ENCODE results near the gene PLPP7.
A peak's percentile ranks its signal among the peaks of the same experiment; 100 is the strongest.

PLPP7 gene

GRCh38 chr9:131271506-131271931 lies 18.0 kb upstream of the PLPP7 start:
- Histone ChIP-seq H3K4me3 (ENCODE audit: low read depth in 1 of 2, low read length in 1 of 2) (peak overlapping the region; percentile 56 to 58), H3K9me3 (no peaks in the 10 kb centered on the region), H3K27me3 (no peaks in the 10 kb centered on the region), H3K36me3 (no peaks in the 10 kb centered on the region), H3K27ac (peak overlapping the region; percentile 89), H3K4me1 (ENCODE audit: control insufficient read depth in 1 of 2, insufficient read depth in 1 of 2, low read depth in 1 of 2, low read length in 1 of 2) (peaks cover 84 to 98% of the 10 kb centered on the region in 2 experiments)
- TF ChIP-seq, protein P1, sequence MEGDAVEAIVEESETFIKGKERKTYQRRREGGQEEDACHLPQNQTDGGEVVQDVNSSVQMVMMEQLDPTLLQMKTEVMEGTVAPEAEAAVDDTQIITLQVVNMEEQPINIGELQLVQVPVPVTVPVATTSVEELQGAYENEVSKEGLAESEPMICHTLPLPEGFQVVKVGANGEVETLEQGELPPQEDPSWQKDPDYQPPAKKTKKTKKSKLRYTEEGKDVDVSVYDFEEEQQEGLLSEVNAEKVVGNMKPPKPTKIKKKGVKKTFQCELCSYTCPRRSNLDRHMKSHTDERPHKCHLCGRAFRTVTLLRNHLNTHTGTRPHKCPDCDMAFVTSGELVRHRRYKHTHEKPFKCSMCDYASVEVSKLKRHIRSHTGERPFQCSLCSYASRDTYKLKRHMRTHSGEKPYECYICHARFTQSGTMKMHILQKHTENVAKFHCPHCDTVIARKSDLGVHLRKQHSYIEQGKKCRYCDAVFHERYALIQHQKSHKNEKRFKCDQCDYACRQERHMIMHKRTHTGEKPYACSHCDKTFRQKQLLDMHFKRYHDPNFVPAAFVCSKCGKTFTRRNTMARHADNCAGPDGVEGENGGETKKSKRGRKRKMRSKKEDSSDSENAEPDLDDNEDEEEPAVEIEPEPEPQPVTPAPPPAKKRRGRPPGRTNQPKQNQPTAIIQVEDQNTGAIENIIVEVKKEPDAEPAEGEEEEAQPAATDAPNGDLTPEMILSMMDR (IDR thresholded peaks at IDR 0.05): no peak

GRCh38 chr9:131272212-131272611 lies 17.3 kb upstream of the PLPP7 start:
- Histone ChIP-seq H3K4me1 (ENCODE audit: control insufficient read depth in 1 of 2, insufficient read depth in 1 of 2, low read depth in 1 of 2, low read length in 1 of 2) (peaks cover 77 to 91% of the 10 kb centered on the region in 2 experiments), H3K36me3 (no peaks in the 10 kb centered on the region), H3K27ac (peak overlapping the region; percentile 89), H3K27me3 (no peaks in the 10 kb centered on the region), H3K9me3 (no peaks in the 10 kb centered on the region), H3K4me3 (ENCODE audit: low read depth in 1 of 2, low read length in 1 of 2) (peak overlapping the region in 1 of 2 experiments; percentile 79)
- TF ChIP-seq, protein P1 (IDR thresholded peaks at IDR 0.05): no peak

DNA sequence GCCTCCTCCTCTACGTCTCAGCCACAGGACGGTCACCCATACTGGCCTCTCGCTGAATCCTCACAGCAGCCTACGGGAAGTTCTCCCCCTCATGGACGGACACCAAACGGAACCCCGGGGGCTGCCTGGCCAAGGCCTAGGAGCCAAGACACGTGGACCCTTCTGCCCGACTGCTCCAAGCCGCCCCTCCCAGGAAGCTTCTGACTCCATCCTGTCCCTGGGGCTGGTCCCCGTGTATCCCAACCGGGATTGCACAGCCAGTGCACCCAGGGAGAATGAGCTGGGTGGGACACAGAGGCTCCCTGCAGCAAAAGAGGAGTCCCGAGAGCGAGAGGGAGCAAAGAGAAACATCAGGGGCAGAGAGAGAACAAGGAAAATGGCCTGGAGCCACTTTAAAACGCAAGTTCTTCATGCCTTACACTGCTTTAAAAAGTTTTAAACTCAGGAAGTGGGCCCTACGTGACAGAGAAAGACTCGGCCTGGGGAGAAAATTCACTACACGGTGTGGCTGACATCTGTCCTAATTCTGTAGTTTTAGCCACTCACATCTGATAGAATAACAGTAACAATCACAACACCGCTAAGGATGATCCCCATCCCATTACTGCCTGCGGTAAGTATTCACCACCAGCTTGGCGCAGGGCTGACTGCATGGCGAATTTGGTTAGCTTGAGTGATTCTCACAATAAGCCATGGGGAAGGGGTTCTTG lies 16.2 kb upstream of the PLPP7 start:
- Histone ChIP-seq H3K4me3 (ENCODE audit: low read depth in 1 of 2, low read length in 1 of 2) (peak overlapping the region; percentile 79 to 92), H3K27ac (peak overlapping the region; percentile 89), H3K4me1 (ENCODE audit: control insufficient read depth in 1 of 2, insufficient read depth in 1 of 2, low read depth in 1 of 2, low read length in 1 of 2) (peaks cover 68 to 80% of the 10 kb centered on the region in 2 experiments), H3K9me3 (no peaks in the 10 kb centered on the region), H3K27me3 (no peaks in the 10 kb centered on the region), H3K36me3 (no peaks in the 10 kb centered on the region)
- TF ChIP-seq, protein P1 (IDR thresholded peaks at IDR 0.05): no peak

DNA sequence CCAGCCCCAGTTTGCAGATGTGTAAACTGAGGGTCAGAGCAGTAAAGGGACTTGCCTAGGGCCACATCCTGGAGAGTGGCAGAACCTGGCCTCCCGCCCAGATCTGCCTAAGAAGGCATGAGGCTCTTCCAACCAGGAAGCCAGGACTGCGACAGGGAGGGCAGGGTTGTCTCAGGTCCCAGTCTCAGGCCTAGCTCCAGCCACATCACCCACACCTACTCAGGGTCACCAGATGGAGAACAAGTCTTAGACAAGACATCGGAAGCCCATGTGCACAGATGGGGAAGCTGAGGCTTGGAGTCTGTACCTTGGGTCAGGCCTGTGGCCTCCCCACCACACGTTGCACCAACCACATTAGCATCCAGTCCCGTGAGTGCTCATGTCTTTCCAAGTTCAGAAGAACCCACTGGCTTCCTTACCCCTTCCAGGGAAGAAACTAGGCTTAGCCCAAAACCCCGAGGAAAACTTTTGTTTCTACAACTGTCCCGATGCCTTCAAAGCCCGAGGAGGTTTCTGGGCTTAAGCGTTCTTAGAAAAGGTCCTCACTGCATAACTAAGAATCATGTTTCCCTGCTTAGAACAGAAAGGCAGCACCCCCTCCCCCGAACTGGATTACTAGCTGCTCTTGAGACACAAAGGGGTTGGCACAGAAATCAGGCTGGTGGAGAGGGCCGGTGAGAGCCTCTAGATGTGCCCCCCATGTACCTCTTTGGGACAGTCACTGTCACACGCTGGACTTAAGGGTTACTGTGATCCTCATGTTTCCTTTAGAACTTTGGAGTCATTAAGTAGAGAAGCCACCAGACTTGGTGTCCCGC lies 15.5 kb upstream of the PLPP7 start:
- Histone ChIP-seq H3K27ac (peak overlapping the region; percentile 89), H3K36me3 (no peaks in the 10 kb centered on the region), H3K27me3 (peaks cover 4% of the 10 kb centered on the region), H3K4me3 (ENCODE audit: low read depth in 1 of 2, low read length in 1 of 2) (peak overlapping the region; percentile 79 to 92), H3K4me1 (ENCODE audit: control insufficient read depth in 1 of 2, insufficient read depth in 1 of 2, low read depth in 1 of 2, low read length in 1 of 2) (peaks cover 66 to 72% of the 10 kb centered on the region in 2 experiments), H3K9me3 (no peaks in the 10 kb centered on the region)
- TF ChIP-seq, protein P1 (IDR thresholded peaks at IDR 0.05): no peak

DNA sequence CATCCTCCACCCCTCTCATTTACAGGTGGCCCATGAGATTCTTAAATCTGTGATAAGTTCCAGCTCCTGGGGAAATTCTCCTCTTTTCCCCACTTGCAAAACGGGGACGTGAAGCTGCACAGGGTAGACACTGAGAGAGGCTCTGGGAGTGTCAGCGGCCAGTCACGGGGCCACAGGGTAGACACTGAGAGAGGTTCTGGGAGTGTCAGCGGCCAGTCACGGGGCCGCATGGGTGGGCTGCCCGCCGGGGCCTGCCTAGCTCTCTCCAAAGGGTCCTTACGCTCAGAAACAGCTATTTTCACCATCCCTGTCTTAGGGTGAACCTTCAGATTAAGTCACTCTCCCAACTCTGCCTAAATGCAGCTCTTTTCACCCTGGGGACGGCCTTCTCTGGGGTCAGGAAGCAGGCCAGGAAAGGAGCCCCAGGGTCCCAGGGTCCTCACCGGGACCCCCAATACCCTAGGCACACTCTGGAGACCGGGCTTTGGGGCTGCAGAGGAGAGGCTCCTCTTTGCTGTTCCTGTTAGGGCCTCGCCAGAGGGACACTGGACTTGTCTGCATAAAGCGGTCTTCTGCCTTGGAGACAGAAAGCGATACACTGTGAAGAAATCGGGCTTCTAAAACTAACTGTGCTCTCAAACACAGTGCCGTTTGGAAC lies 14.7 kb upstream of the PLPP7 start:
- H3K27ac ChIP-seq: peak overlapping the region; percentile 89
- H3K27me3 ChIP-seq: peaks cover 12% of the 10 kb centered on the region
- peak overlapping the region; percentile 79 to 92 for H3K4me3 ChIP-seq (ENCODE audit: low read depth in 1 of 2, low read length in 1 of 2)
- no peaks in the 10 kb centered on the region for H3K9me3 ChIP-seq
- no peaks in the 10 kb centered on the region for H3K36me3 ChIP-seq
- H3K4me1 ChIP-seq (ENCODE audit: control insufficient read depth in 1 of 2, insufficient read depth in 1 of 2, low read depth in 1 of 2, low read length in 1 of 2): peaks cover 59 to 65% of the 10 kb centered on the region in 2 experiments
- TF ChIP-seq, protein P1 (IDR thresholded peaks at IDR 0.05): no peak

All from neutrophil (primary cell).